T-helper 2 cell treated with Interferon-gamma antibody and Interleukin-4, amounts not matched to agents 5 μg/mL and 100 μg/mL, for 36 hours (primary cell): Measurements from ENCODE around the gene APOBEC3B.

Experiments used
- DNase-seq: peaks from one replicate; pipeline ENCODE4 v3.0.0; 2021; ENCODE audit warnings: low spot score
- H3K27ac Mint-ChIP-seq: one replicate; pipeline ENCODE4 v1.8.0; 2021; ENCODE audit warnings: mild to moderate bottlenecking, mixed read lengths
- H3K27me3 Mint-ChIP-seq: one replicate; pipeline ENCODE4 v1.8.0; 2021; ENCODE audit warnings: low read depth, mixed read lengths
- H3K36me3 Mint-ChIP-seq: one replicate; pipeline ENCODE4 v1.8.0; 2021; ENCODE audit warnings: low read depth, mixed read lengths
- H3K4me1 Mint-ChIP-seq: one replicate; pipeline ENCODE4 v1.8.0; 2021; ENCODE audit warnings: low read depth, mixed read lengths
- H3K4me3 Mint-ChIP-seq: one replicate; pipeline ENCODE4 v1.8.0; 2022; ENCODE audit warnings: mild to moderate bottlenecking, moderate library complexity, mixed read lengths
- H3K9me3 Mint-ChIP-seq: one replicate; pipeline ENCODE4 v1.8.0; 2021; ENCODE audit warnings: mixed read lengths

APOBEC3B gene

GRCh38 chr22:38981992-38982927, at the start of gene APOBEC3B:
Gene APOBEC3B (plus strand): TSS chr22:38982347. CDS start chr22:38982454, 107 bp downstream.
- peak within 1 kb of the TSS; percentile 95 for H3K4me3 Mint-ChIP-seq
- peaks cover 35% of the 10 kb centered on the region for H3K4me1 Mint-ChIP-seq
- DNase-seq: peak; percentile 89
- H3K27ac Mint-ChIP-seq: peak within 1 kb of the TSS; percentile 98
- peaks cover 13% of the 10 kb centered on the region for H3K9me3 Mint-ChIP-seq
- peaks cover 23% of the 10 kb centered on the region for H3K36me3 Mint-ChIP-seq
- peaks cover 5% of the 10 kb centered on the region for H3K27me3 Mint-ChIP-seq

- Mint-ChIP-seq H3K9me3 (no peaks in the 10 kb centered on the region), H3K27ac (no peak overlapping the region), H3K27me3 (peaks cover 14% of the 10 kb centered on the region), H3K4me1 (peaks cover 7% of the 10 kb centered on the region), H3K4me3 (no peak overlapping the region), H3K36me3 (no peaks in the 10 kb centered on the region)
- no peak for DNase-seq
These were observed 47.1 kb upstream of the APOBEC3B start for GRCh38 chr22:38935023-38935422.

GRCh38 chr22:38935616-38936015, 46.5 kb upstream of the APOBEC3B start:
- H3K27me3 Mint-ChIP-seq: peaks cover 14% of the 10 kb centered on the region
- no peak overlapping the region for H3K4me3 Mint-ChIP-seq
- DNase-seq: no peak

GRCh38 chr22:38936562-38936961, 45.6 kb upstream of the APOBEC3B start:
- DNase-seq: no peak
- no peak overlapping the region for H3K4me3 Mint-ChIP-seq
- H3K4me1 Mint-ChIP-seq: peaks cover 16% of the 10 kb centered on the region
- H3K27ac Mint-ChIP-seq: no peak overlapping the region
- H3K36me3 Mint-ChIP-seq: no peaks in the 10 kb centered on the region
- no peaks in the 10 kb centered on the region for H3K9me3 Mint-ChIP-seq
- H3K27me3 Mint-ChIP-seq: peaks cover 14% of the 10 kb centered on the region

More at GRCh38 chr22:38935616-38936015, 46.5 kb upstream of the APOBEC3B start:
- H3K27ac Mint-ChIP-seq: no peak overlapping the region
- H3K4me1 Mint-ChIP-seq: peaks cover 7% of the 10 kb centered on the region
- H3K9me3 Mint-ChIP-seq: no peaks in the 10 kb centered on the region
- H3K36me3 Mint-ChIP-seq: no peaks in the 10 kb centered on the region

GRCh38 chr22:38937036-38937435, 45.1 kb upstream of the APOBEC3B start:
- DNase-seq: no peak
- H3K9me3 Mint-ChIP-seq: no peaks in the 10 kb centered on the region
- peaks cover 21% of the 10 kb centered on the region for H3K4me1 Mint-ChIP-seq
- H3K36me3 Mint-ChIP-seq: no peaks in the 10 kb centered on the region
- no peak overlapping the region for H3K27ac Mint-ChIP-seq
- peaks cover 14% of the 10 kb centered on the region for H3K27me3 Mint-ChIP-seq
- no peak overlapping the region for H3K4me3 Mint-ChIP-seq

GRCh38 chr22:38937541-38937940, 44.6 kb upstream of the APOBEC3B start:
- peaks cover 14% of the 10 kb centered on the region for H3K27me3 Mint-ChIP-seq
- H3K4me3 Mint-ChIP-seq: no peak overlapping the region
- H3K36me3 Mint-ChIP-seq: no peaks in the 10 kb centered on the region
- no peak overlapping the region for H3K27ac Mint-ChIP-seq
- no peak for DNase-seq
- peaks cover 23% of the 10 kb centered on the region for H3K4me1 Mint-ChIP-seq
- H3K9me3 Mint-ChIP-seq: no peaks in the 10 kb centered on the region

GRCh38 chr22:38938221-38938620, 43.9 kb upstream of the APOBEC3B start:
- H3K4me3 Mint-ChIP-seq: no peak overlapping the region
- no peak for DNase-seq
- H3K9me3 Mint-ChIP-seq: no peaks in the 10 kb centered on the region
- peaks cover 21% of the 10 kb centered on the region for H3K4me1 Mint-ChIP-seq
- H3K36me3 Mint-ChIP-seq: no peaks in the 10 kb centered on the region
- no peak overlapping the region for H3K27ac Mint-ChIP-seq
- H3K27me3 Mint-ChIP-seq: peaks cover 15% of the 10 kb centered on the region

GRCh38 chr22:38938925-38939324, 43.2 kb upstream of the APOBEC3B start:
- Mint-ChIP-seq H3K36me3 (no peaks in the 10 kb centered on the region), H3K27ac (no peak overlapping the region), H3K9me3 (no peaks in the 10 kb centered on the region), H3K27me3 (peaks cover 20% of the 10 kb centered on the region), H3K4me1 (peaks cover 26% of the 10 kb centered on the region), H3K4me3 (no peak overlapping the region)
- no peak for DNase-seq

- peaks cover 34% of the 10 kb centered on the region for H3K27me3 Mint-ChIP-seq
- peak overlapping the region; percentile 77 for H3K4me3 Mint-ChIP-seq
- H3K27ac Mint-ChIP-seq: no peak overlapping the region
- H3K9me3 Mint-ChIP-seq: no peaks in the 10 kb centered on the region
- H3K4me1 Mint-ChIP-seq: peaks cover 26% of the 10 kb centered on the region
- no peaks in the 10 kb centered on the region for H3K36me3 Mint-ChIP-seq
- peak; percentile 34 for DNase-seq
These were observed 41.2 kb upstream of the APOBEC3B start for GRCh38 chr22:38940811-38941384.

GRCh38 chr22:38941488-38941987, 40.6 kb upstream of the APOBEC3B start:
- Mint-ChIP-seq H3K27ac (peak overlapping the region; percentile 56), H3K4me3 (peak overlapping the region; percentile 77), H3K4me1 (peaks cover 26% of the 10 kb centered on the region), H3K27me3 (peaks cover 41% of the 10 kb centered on the region), H3K36me3 (no peaks in the 10 kb centered on the region), H3K9me3 (no peaks in the 10 kb centered on the region)
- DNase-seq: peak; percentile 87

- Mint-ChIP-seq H3K9me3 (no peaks in the 10 kb centered on the region), H3K36me3 (no peaks in the 10 kb centered on the region), H3K27ac (no peak overlapping the region), H3K27me3 (peaks cover 49% of the 10 kb centered on the region), H3K4me3 (no peak overlapping the region), H3K4me1 (peaks cover 29% of the 10 kb centered on the region)
- DNase-seq: no peak
These were observed 39.4 kb upstream of the APOBEC3B start for GRCh38 chr22:38942702-38943101.

- H3K9me3 Mint-ChIP-seq: no peaks in the 10 kb centered on the region
- peak overlapping the region; percentile 27 for H3K4me3 Mint-ChIP-seq
- peak overlapping the region; percentile 50 for H3K27ac Mint-ChIP-seq
- H3K27me3 Mint-ChIP-seq: peaks cover 46% of the 10 kb centered on the region
- no peak for DNase-seq
- H3K4me1 Mint-ChIP-seq: peaks cover 29% of the 10 kb centered on the region
- no peaks in the 10 kb centered on the region for H3K36me3 Mint-ChIP-seq
These were observed 38.9 kb upstream of the APOBEC3B start for GRCh38 chr22:38943201-38943600.

- no peak overlapping the region for H3K27ac Mint-ChIP-seq
- H3K4me1 Mint-ChIP-seq: peaks cover 29% of the 10 kb centered on the region
- H3K36me3 Mint-ChIP-seq: no peaks in the 10 kb centered on the region
- no peaks in the 10 kb centered on the region for H3K9me3 Mint-ChIP-seq
- no peak overlapping the region for H3K4me3 Mint-ChIP-seq
- DNase-seq: no peak
- H3K27me3 Mint-ChIP-seq: peaks cover 45% of the 10 kb centered on the region
These were observed 38.3 kb upstream of the APOBEC3B start for GRCh38 chr22:38943882-38944281.

- Mint-ChIP-seq H3K9me3 (no peaks in the 10 kb centered on the region), H3K36me3 (no peaks in the 10 kb centered on the region), H3K4me1 (peaks cover 29% of the 10 kb centered on the region), H3K27ac (no peak overlapping the region), H3K27me3 (peaks cover 42% of the 10 kb centered on the region), H3K4me3 (no peak overlapping the region)
- DNase-seq: no peak
These were observed 37.5 kb upstream of the APOBEC3B start for GRCh38 chr22:38944653-38945052.
